HG02588 (cell line): ENCODE measurements around the gene ATRAID.

ENCODE experiments used
- ATAC-seq: cut with Tn5 transposase; IDR thresholded peaks from one replicate; pipeline ENCODE4 v1.9.1; 2021; ENCODE audit warnings: mild to moderate bottlenecking, moderate library complexity; ENCODE audit not compliant: unreplicated experiment

Gene ATRAID

DNA sequence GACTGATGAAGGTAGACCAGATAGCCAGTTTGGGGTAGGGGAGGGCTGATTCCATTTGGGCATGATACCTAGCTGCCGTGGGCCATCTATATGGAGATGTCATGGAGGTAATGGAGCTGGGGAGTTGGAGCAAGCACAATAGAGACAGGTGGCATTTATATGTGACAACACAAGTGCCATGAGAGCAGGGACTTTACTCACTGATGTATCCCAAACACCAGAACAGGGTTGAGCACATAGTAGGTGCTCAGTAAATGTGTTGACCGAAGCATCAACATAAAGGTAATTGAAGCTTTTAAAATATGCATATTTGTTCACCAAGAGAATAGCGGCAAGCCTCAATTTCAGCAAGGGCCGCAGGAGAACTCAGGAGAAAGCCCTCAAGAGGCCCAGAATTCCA, 36.1 kb downstream of the ATRAID start:
- no peak for ATAC-seq

- no peak for ATAC-seq
Measured at GRCh38 chr2:27249159-27249890, 37.5 kb downstream of the ATRAID start.

DNA sequence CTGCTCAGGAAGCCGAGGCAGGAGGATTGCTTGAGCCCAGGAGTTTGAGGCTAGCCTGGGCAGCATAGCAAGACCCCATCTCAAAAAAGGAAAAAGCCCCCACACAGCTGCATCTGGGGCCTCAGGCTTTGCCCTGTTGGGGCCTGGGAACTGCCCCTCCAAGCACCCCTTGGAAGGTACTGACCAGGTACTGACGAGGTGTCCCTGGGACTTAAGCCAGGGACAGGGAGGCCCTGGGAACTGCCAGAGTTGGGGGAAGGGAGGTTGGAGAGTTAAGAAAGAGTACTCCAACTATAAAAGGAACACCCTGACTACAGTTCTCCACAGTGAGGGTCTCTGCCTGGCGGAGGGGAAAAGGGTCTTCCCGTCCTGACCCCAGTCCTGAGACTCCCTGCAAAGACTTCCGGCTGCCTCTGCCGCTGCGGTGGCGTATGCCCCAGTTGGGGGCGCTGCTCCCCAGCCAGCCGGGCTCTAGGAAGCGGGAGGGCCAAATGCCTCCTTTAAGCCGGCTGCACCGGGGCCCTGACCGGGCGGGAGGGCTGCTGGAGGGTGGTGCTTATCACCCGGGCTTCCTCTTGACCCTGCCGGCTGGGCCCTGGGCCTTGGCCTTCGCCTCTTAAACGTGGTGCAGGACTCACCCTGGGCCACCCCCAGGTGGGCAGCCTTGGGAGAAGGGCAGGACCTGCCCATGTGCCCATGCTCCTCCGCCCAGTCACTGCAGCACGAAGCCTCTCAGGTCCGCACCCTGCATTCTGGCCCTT, 38.2 kb downstream of the ATRAID start:
- no peak for ATAC-seq

- ATAC-seq = no peak
Measured at GRCh38 chr2:27250652-27251379, 39.0 kb downstream of the ATRAID start.

GRCh38 chr2:27251766-27252165, 39.9 kb downstream of the ATRAID start:
- no peak for ATAC-seq

GRCh38 chr2:27255187-27255586, 43.3 kb downstream of the ATRAID start:
- no peak for ATAC-seq

- no peak for ATAC-seq
Measured at GRCh38 chr2:27255660-27256059, 43.8 kb downstream of the ATRAID start.

- no peak for ATAC-seq
Measured at GRCh38 chr2:27256855-27257454, 45.1 kb downstream of the ATRAID start.

GRCh38 chr2:27258051-27258450, 46.2 kb downstream of the ATRAID start:
- no peak for ATAC-seq

DNA sequence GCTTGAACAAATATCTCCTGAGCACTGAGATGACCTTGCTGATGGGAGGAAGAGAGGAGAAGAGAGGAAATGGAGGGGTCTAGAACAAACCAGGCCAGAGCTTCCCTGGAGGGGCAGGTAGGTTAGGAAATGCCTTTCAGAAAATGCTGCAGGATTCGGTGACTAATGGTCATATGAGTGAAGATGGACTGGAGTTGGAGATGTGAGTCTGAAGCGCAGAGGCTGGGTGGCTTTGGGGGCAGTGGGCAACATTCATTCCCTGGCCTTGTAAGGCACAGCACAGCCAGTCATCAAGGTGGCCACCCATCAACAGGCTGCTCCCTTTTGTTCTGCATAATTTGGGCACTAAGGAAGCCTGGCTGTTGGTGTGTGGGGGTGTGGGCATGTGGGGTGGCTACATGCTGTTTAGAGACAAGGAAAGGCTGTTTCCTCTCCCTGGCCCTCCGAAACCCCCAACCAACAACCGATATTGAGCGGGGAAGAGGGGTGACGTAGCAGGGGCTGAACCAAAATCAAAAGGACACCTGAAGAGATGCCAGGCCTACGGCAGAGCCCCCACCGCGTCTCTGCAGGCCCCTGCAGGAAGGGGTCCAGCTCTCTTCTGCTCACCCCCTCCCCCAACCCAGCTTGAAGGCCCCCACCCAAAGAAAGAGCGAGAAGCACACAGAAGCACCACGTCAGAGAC, 49.5 kb downstream of the ATRAID start:
- no peak for ATAC-seq

GRCh38 chr2:27261926-27262298, 50.1 kb downstream of the ATRAID start:
- ATAC-seq = no peak

- ATAC-seq = no peak
Measured at GRCh38 chr2:27262379-27263286, 50.8 kb downstream of the ATRAID start, which contains the start of gene SLC30A3. TSS of gene SLC30A3 (minus strand) at chr2:27263047. CDS start at chr2:27262906, 141 bp downstream.

DNA sequence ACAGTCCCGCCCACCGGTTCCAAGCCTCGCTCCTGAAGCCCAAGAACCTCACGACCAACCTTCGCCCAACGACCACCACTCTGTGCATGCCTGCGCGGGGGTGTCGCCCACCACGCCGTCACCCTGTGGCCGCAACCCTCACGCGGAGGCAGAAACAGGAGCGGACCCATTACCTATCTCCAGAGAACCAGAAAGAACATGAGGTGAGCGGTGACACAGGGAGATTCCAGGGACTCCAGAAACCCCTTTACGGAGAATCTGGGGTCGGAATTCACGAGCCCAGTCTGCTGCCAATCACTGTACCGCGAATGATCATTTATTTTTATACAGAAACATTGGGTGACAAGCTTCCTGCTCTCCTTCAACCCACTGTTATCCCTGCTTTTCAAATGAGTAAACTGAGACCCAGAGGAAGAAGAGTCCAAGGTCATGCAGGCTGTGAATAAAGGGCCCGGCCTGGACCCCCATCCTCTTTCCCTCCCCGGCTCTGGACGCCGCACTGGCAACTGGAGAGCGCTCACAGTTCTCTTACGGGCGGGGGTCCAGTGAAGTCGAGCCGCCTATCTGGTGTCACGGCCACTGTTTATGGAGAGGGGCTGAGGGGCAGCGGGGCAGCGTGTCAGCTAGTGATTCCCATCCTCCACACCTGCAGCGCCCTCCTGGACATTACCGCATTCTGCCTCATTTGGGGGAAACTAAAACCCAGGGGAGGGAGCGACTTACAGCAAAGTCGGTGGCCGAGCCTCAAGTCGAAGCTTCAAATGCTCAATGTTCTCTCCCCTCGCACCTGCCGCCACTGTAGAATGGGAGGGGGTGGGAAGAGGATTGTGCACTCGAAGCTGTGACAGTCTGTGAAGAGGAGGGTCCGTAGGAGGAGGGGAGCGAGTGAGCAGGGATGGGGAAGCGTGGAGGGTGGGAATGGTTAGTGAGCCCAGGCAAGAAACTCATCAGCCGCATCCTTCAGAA, 51.7 kb downstream of the ATRAID start:
- ATAC-seq = no peak

GRCh38 chr2:27264253-27264752, 52.5 kb downstream of the ATRAID start:
- no peak for ATAC-seq

- ATAC-seq = no peak
Measured at GRCh38 chr2:27264753-27265535, 53.1 kb downstream of the ATRAID start.

DNA sequence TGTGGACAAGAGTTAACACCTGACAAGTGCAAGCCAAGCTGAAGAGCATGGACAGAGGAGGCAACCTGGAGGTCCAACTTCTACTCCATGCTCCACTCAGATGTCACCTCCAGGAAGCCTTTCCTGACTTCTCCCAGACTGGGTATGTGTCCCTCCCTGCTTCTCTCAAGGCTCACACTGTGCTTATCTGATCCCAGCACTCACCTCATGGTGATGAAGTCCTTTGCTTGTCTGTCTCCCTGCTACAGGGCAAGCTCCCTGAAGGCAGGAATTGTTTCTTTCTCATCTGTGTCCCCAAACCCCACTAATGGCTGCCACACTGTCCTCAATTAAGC, 53.7 kb downstream of the ATRAID start:
- no peak for ATAC-seq
